Upper lobe of right lung (tissue), 1 donor: ENCODE results near the gene PAK4. TPM values are rescaled to one million over a fixed set of nuclear protein-coding genes. Genes with fewer than 3 reads are reported as not detected.

Source experiments
- ATAC-seq: fragments of 200-7000 bp; cut with Tn5 transposase; one replicate; pipeline ENCODE4 v1.9.1; 2020; ENCODE audit warnings: mild to moderate bottlenecking, moderate library complexity
- DNase-seq: peaks from one replicate; pipeline ENCODE4 v3.0.0-alpha.2; 2020
- H3K27ac ChIP-seq: fragments of 200-600 bp; one replicate; pipeline ENCODE4 v1.8.0; 2022
- H3K27me3 ChIP-seq: fragments of 200-600 bp; one replicate; pipeline ENCODE4 v1.8.0; 2022; ENCODE audit warnings: mild to moderate bottlenecking
- H3K36me3 ChIP-seq: fragments of 200-600 bp; one replicate; pipeline ENCODE4 v1.8.0; 2022
- H3K4me1 ChIP-seq: fragments of 200-600 bp; one replicate; pipeline ENCODE4 v1.8.0; 2022
- H3K4me3 ChIP-seq: fragments of 200-600 bp; one replicate; pipeline ENCODE4 v1.8.0; 2022; ENCODE audit warnings: mild to moderate bottlenecking
- H3K9me3 ChIP-seq: fragments of 200-600 bp; one replicate; pipeline ENCODE4 v1.8.0; 2022
- CTCF ChIP-seq: fragments of 200-600 bp; IDR thresholded peaks from one replicate; pipeline ENCODE4 v1.8.0; 2022; ENCODE audit warnings: antibody characterized with exemption
- intact Hi-C: fragments of 100-400 bp; cut with DNase I; formaldehyde crosslinking; loops from one replicate; pipeline ENCODE4 v1.11.0; 2022
- total RNA-seq: library from RNA; stranded (reverse); fragmentation: NEBNext Ultra II Directional; extraction: Animal tissue kit (Norgen Biotek cat#: 25700); gene quantifications from one replicate; pipeline ENCODE4 v1.2.1, GENCODE V29; 2021
- donor health status: DM: no; HTN: yes; CAD: no; lungs with severe emphysema.

Gene PAK4
- total RNA-seq, 1 donor from 2014 or later = 72.8 TPM

GRCh38 chr19:39144290-39145071 lies 18.9 kb downstream of the PAK4 start:
- H3K4me1 ChIP-seq = peaks cover 34% of the 10 kb centered on the region
- DNase-seq (no peak), ATAC-seq (peak; percentile 72)

GRCh38 chr19:39145180-39145953 lies 19.8 kb downstream of the PAK4 start:
- H3K9me3 ChIP-seq = no peaks in the 10 kb centered on the region
- intact Hi-C loops = no loop called here
- peak; percentile 67 for ATAC-seq
- no peak for DNase-seq
- peak overlapping the region; percentile 78 for H3K27ac ChIP-seq
- no peaks in the 10 kb centered on the region for H3K27me3 ChIP-seq
- TF ChIP-seq CTCF = peak; percentile 9
- no peaks in the 10 kb centered on the region for H3K36me3 ChIP-seq
- peaks cover 29% of the 10 kb centered on the region for H3K4me1 ChIP-seq
- peak overlapping the region; percentile 19 for H3K4me3 ChIP-seq

More at GRCh38 chr19:39144290-39145071, 18.9 kb downstream of the PAK4 start:
- Histone ChIP-seq H3K27me3 (no peaks in the 10 kb centered on the region), H3K27ac (peak overlapping the region; percentile 78), H3K4me3 (peak overlapping the region; percentile 14), H3K9me3 (no peaks in the 10 kb centered on the region), H3K36me3 (no peaks in the 10 kb centered on the region)
- no peak for TF ChIP-seq CTCF
- intact Hi-C loops = no loop called here

GRCh38 chr19:39146091-39146490 lies 20.5 kb downstream of the PAK4 start:
- ATAC-seq = no peak
- Histone ChIP-seq H3K4me1 (peaks cover 29% of the 10 kb centered on the region), H3K27ac (peak overlapping the region; percentile 42), H3K27me3 (no peaks in the 10 kb centered on the region), H3K36me3 (no peaks in the 10 kb centered on the region), H3K9me3 (no peaks in the 10 kb centered on the region), H3K4me3 (no peak overlapping the region)
- no peak for TF ChIP-seq CTCF
- intact Hi-C loops = no loop called here
- DNase-seq = no peak

GRCh38 chr19:39146686-39147450 lies 21.3 kb downstream of the PAK4 start:
- DNase-seq = no peak
- Histone ChIP-seq H3K4me1 (peaks cover 29% of the 10 kb centered on the region), H3K4me3 (no peak overlapping the region), H3K27me3 (no peaks in the 10 kb centered on the region), H3K36me3 (no peaks in the 10 kb centered on the region), H3K9me3 (no peaks in the 10 kb centered on the region), H3K27ac (peak overlapping the region; percentile 42)
- intact Hi-C loops = no loop called here
- no peak for ATAC-seq
- TF ChIP-seq CTCF = no peak

- no peak for ATAC-seq
- Histone ChIP-seq H3K27ac (no peak overlapping the region), H3K27me3 (no peaks in the 10 kb centered on the region), H3K9me3 (no peaks in the 10 kb centered on the region), H3K36me3 (no peaks in the 10 kb centered on the region), H3K4me3 (no peak overlapping the region), H3K4me1 (peaks cover 26% of the 10 kb centered on the region)
- intact Hi-C loops = no loop called here
- TF ChIP-seq CTCF = no peak
- DNase-seq = no peak
Measured at GRCh38 chr19:39147480-39147879, 21.9 kb downstream of the PAK4 start.
